ENCODE measurements around the gene TTLL1. TPM values are rescaled to one million over a fixed set of nuclear protein-coding genes. Genes with fewer than 3 reads are reported as not detected.

The TTLL1 gene
- total RNA-seq, 1 donor from 2014 or later = 13.0 TPM

DNA sequence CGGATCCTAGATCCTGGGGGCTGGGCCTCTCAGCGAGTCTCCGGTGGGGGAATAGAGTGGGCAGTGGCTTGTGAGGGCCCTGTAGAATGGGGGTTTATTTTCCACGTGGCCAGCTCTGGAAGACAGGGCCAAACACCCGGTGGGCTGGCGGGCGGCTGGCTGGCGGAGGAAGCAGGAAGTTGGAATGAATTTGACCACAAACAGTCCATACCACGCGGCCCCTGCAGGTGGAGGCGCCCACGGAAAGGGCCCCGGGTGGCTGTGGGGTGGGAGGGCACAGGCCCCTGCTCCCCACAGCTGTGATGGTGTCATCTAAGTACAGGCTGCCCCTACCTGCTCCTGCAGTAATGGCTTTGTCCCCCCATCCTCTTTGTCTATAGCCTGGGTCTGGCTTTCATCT, 38.9 kb upstream of the TTLL1 start:
- TF ChIP-seq, protein P1, sequence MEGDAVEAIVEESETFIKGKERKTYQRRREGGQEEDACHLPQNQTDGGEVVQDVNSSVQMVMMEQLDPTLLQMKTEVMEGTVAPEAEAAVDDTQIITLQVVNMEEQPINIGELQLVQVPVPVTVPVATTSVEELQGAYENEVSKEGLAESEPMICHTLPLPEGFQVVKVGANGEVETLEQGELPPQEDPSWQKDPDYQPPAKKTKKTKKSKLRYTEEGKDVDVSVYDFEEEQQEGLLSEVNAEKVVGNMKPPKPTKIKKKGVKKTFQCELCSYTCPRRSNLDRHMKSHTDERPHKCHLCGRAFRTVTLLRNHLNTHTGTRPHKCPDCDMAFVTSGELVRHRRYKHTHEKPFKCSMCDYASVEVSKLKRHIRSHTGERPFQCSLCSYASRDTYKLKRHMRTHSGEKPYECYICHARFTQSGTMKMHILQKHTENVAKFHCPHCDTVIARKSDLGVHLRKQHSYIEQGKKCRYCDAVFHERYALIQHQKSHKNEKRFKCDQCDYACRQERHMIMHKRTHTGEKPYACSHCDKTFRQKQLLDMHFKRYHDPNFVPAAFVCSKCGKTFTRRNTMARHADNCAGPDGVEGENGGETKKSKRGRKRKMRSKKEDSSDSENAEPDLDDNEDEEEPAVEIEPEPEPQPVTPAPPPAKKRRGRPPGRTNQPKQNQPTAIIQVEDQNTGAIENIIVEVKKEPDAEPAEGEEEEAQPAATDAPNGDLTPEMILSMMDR (IDR thresholded peaks at IDR 0.05; ENCODE audit: unreplicated experiment) = no peak
- peaks cover 5% of the 10 kb centered on the region for H3K27me3 Mint-ChIP-seq (ENCODE audit: unreplicated experiment)
- no peak for DNase-seq (ENCODE audit: low spot score)
- peaks cover 9% of the 10 kb centered on the region for H3K4me1 Mint-ChIP-seq (ENCODE audit: unreplicated experiment)
- H3K9me3 Mint-ChIP-seq (ENCODE audit: unreplicated experiment) = no peaks in the 10 kb centered on the region
- H3K4me3 Mint-ChIP-seq (ENCODE audit: unreplicated experiment) = no peak overlapping the region
- H3K27ac Mint-ChIP-seq (ENCODE audit: unreplicated experiment) = no peak overlapping the region
- peaks cover 4% of the 10 kb centered on the region for H3K36me3 Mint-ChIP-seq (ENCODE audit: low read depth, unreplicated experiment)

DNA sequence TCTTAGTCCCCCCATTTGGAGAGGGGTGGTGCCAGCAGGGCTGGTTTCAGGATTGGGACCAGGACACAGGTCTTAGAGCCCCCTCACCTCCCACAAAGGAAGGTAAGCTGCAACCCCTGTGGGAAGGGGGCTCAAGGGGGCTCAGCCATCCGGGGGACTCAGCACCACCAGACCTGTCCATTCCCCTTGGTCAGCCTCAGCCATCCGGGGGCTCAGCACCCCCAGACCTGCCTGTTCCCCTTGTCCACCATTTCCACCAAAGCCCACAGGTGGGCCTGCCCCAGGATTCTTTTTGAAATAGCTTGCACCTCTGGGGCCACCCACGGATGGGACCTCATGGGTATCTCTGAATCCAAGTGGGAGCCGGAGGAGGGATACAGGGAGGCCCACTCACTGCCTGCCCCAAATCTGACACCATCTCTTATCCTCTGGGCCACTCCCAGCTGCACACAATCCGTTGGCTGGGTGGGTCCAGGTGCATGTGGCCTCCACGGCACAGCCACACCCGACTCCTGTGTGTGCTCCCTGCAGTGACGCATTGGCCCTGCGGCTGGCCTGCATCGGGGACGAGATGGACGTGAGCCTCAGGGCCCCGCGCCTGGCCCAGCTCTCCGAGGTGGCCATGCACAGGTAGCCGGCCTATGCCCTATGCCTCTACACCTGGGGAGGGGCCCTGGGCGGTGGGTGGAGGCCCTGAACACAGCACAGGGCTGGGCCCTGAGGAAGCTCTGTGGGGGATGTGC, 38.1 kb upstream of the TTLL1 start:
- Mint-ChIP-seq H3K27ac (ENCODE audit: unreplicated experiment) (no peak overlapping the region), H3K9me3 (ENCODE audit: unreplicated experiment) (no peaks in the 10 kb centered on the region), H3K27me3 (ENCODE audit: unreplicated experiment) (peaks cover 5% of the 10 kb centered on the region), H3K4me3 (ENCODE audit: unreplicated experiment) (no peak overlapping the region), H3K4me1 (ENCODE audit: unreplicated experiment) (peaks cover 9% of the 10 kb centered on the region), H3K36me3 (ENCODE audit: low read depth, unreplicated experiment) (peaks cover 4% of the 10 kb centered on the region)
- no peak for DNase-seq (ENCODE audit: low spot score)
- TF ChIP-seq, protein P1 (IDR thresholded peaks at IDR 0.05; ENCODE audit: unreplicated experiment) = no peak

DNA sequence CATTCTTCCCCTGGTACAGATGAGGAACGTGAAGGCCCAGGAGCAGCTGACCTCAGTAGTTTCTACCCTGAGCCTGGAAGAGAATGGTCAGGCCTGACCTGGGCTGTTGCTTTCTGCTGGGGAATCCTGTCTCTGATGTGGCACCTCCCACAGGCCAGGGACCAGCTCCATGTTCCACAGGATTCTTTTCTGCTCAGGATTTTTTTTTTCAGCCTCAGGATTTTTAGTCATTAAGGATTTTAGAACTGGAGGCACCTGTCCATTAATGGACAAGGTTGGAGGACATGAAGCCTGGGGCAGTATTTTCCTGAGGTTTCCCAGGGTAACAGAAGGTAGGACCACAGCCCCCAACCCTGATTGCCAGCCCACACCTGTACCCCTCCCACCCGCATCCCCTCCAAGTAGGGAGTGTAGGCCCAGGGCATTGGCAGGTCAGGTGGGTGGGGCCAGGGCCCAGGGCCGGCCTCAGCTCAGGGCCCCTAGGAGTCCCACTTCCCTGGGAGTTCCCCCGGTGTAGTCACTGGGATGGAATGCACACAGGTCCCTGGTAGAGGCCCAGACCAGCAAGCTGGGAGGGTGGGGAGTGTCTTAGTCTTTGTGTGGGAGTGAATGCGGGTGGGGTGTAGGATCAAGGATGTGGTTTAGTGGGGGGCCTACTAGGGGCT, 37.4 kb upstream of the TTLL1 start:
- H3K27me3 Mint-ChIP-seq (ENCODE audit: unreplicated experiment) = peaks cover 5% of the 10 kb centered on the region

DNA sequence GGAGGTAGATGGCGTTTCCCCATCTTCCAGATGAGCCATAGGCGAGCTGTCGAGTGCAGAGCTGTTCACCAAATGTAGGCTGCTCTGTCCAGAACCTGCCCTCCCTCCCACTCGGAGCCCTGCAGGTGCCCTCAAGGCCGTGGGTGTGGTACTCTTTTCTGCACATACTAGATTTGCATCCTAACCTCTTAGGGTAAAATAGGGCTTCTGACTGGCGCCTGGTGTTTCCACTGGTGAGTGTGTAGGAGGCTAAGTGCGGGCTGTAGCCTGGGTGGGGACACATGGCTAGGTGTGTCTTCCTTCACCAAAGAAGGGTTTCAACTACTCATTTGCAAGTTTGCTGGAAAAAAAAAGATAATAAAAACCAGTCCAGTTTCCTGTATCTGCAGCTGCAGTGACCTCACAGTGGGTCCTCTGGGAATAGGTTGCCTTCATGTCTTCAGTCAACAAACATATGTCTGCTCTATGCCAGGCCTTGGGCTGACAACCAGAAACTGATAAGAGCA, 29.8 kb upstream of the TTLL1 start:
- Mint-ChIP-seq H3K4me1 (ENCODE audit: unreplicated experiment) (no peaks in the 10 kb centered on the region), H3K27me3 (ENCODE audit: unreplicated experiment) (no peaks in the 10 kb centered on the region), H3K36me3 (ENCODE audit: low read depth, unreplicated experiment) (no peaks in the 10 kb centered on the region), H3K27ac (ENCODE audit: unreplicated experiment) (no peak overlapping the region), H3K4me3 (ENCODE audit: unreplicated experiment) (no peak overlapping the region), H3K9me3 (ENCODE audit: unreplicated experiment) (no peaks in the 10 kb centered on the region)
- DNase-seq (ENCODE audit: low spot score) = no peak
- TF ChIP-seq, protein P1 (IDR thresholded peaks at IDR 0.05; ENCODE audit: unreplicated experiment) = no peak

More for the DNA sequence above, 37.4 kb upstream of the TTLL1 start:
- H3K4me1 Mint-ChIP-seq (ENCODE audit: unreplicated experiment) = peaks cover 3% of the 10 kb centered on the region
- no peaks in the 10 kb centered on the region for H3K9me3 Mint-ChIP-seq (ENCODE audit: unreplicated experiment)
- TF ChIP-seq, protein P1 (IDR thresholded peaks at IDR 0.05; ENCODE audit: unreplicated experiment) = no peak
- no peak for DNase-seq (ENCODE audit: low spot score)
- no peak overlapping the region for H3K4me3 Mint-ChIP-seq (ENCODE audit: unreplicated experiment)
- H3K36me3 Mint-ChIP-seq (ENCODE audit: low read depth, unreplicated experiment) = no peaks in the 10 kb centered on the region
- no peak overlapping the region for H3K27ac Mint-ChIP-seq (ENCODE audit: unreplicated experiment)

Data from endothelial cell (in vitro differentiated cells).